GM12878 (cell line): Measurements from ENCODE around the gene CNTNAP5. TPM values are rescaled to one million over a fixed set of nuclear protein-coding genes. Genes with fewer than 3 reads are reported as not detected.

Experiments used
- ATAC-seq: fragments of 200-7000 bp; cut with Tn5 transposase; 3 replicates; pipeline ENCODE4 v1.9.1; 2020; ENCODE audit warnings: mild to moderate bottlenecking, moderate library complexity
- BruUV-seq: library from RNA; stranded (reverse); fragments of 400-500 nt; replicated peaks from 2 replicates; lab custom pipeline; 2021; lab: Mats Ljungman, UMichigan
- CTCF ChIA-PET: fragments of 300-600 bp; sonication (Branson Sonifier 250); formaldehyde crosslinking; extraction: SDS; loops from one replicate; lab custom pipeline; 2021; ENCODE audit warnings: inconsistent platforms; lab: Yijun Ruan, JAX
- POLR2A ChIA-PET: fragments of 350-600 bp; formaldehyde crosslinking; extraction: SDS; loops from one replicate; lab custom pipeline; 2021; ENCODE audit warnings: inconsistent platforms; lab: Charles Lee
- RAD21 ChIA-PET: fragments of 300-600 bp; sonication (Branson Sonifier 250); formaldehyde crosslinking; loops from one replicate; lab custom pipeline; 2023; ENCODE audit warnings: antibody characterized with exemption; ENCODE audit not compliant: unreplicated experiment; lab: Charles Lee
- SMC1A ChIA-PET: fragments of 300-600 bp; sonication (Branson Sonifier 250); formaldehyde crosslinking; loops from one replicate; lab custom pipeline; 2023; ENCODE audit not compliant: unreplicated experiment, uncharacterized antibody; lab: Charles Lee
- DNase-seq: peaks from one replicate; pipeline ENCODE4 v3.0.0-alpha.2; 2011; ENCODE audit warnings: low read depth, low spot score
- FAIRE-seq: peaks from 3 replicates; lab custom pipeline; 2011; peaks lifted over from hg19 to GRCh38; lab: Jason Lieb, UNC
- H2AFZ ChIP-seq: 2 replicates; pipeline ENCODE4 v1.6.0; 2011; ENCODE audit warnings: low read depth, low read length, control low read depth; ENCODE audit not compliant: control insufficient read depth
- H3K27ac ChIP-seq: 2 replicates; pipeline ENCODE4 v1.5.1; 2011; ENCODE audit warnings: control low read depth; ENCODE audit not compliant: control insufficient read depth, insufficient read depth
- H3K27me3 ChIP-seq, 2 experiments: replicated peaks in 1 of 2; 2 replicates each; pipeline versions ENCODE4 v1.6.0 to v1.6.1; 2011; ENCODE audit warnings: low read length in 1 of 2; ENCODE audit not compliant: control insufficient read depth in 2 of 2, insufficient read depth in 2 of 2
- H3K36me3 ChIP-seq, 2 experiments: 2 replicates each; pipeline ENCODE4 v1.5.1; 2011; ENCODE audit warnings: low read length in 1 of 2; ENCODE audit not compliant: control insufficient read depth in 2 of 2, insufficient read depth in 2 of 2
- H3K4me1 ChIP-seq: 2 replicates; pipeline ENCODE4 v1.6.1; 2011; ENCODE audit warnings: mild to moderate bottlenecking, low read length, moderate library complexity, mixed read lengths; ENCODE audit not compliant: control insufficient read depth, insufficient read depth
- H3K4me2 ChIP-seq: 2 replicates; pipeline ENCODE4 v1.6.0; 2011; ENCODE audit warnings: control low read depth; ENCODE audit not compliant: control insufficient read depth, insufficient read depth
- H3K4me3 ChIP-seq: fragments of 200-600 bp; sonication (generic); 2 replicates; pipeline ENCODE4 v1.5.1; 2016
- H3K79me2 ChIP-seq: 2 replicates; pipeline ENCODE4 v1.6.0; 2011; ENCODE audit warnings: low read length; ENCODE audit not compliant: control insufficient read depth, insufficient read depth
- H3K9ac ChIP-seq: 2 replicates; pipeline ENCODE4 v1.8.0; 2011; ENCODE audit warnings: low read length, control low read depth, mixed read lengths; ENCODE audit not compliant: control insufficient read depth, insufficient read depth
- H3K9me3 ChIP-seq: replicated peaks from 3 replicates; pipeline ENCODE4 v1.5.1; 2011; ENCODE audit warnings: mild to moderate bottlenecking, low read length; ENCODE audit not compliant: control insufficient read depth, insufficient read depth
- H4K20me1 ChIP-seq: 2 replicates; pipeline ENCODE4 v1.6.0; 2011; ENCODE audit not compliant: control insufficient read depth, insufficient read depth
- CEBPZ ChIP-seq: fragments of 150-350 bp; IDR thresholded peaks from 2 replicates; pipeline ENCODE4 v1.6.1; 2016; ENCODE audit warnings: low read depth, low read length
- GABPA ChIP-seq: IDR thresholded peaks from 2 replicates; pipeline ENCODE4 v1.6.1; 2014; ENCODE audit warnings: antibody characterized with exemption, low read depth, mild to moderate bottlenecking, inconsistent platforms
- NFYA ChIP-seq: IDR thresholded peaks from 2 replicates; pipeline ENCODE4 v1.6.1; 2011; ENCODE audit warnings: low read depth, mild to moderate bottlenecking, low read length, improper control_type of control experiment, borderline replicate concordance
- STAT3 ChIP-seq: IDR thresholded peaks from 2 replicates; pipeline ENCODE4 v1.6.1; 2011; ENCODE audit warnings: low read depth, low read length, improper control_type of control experiment
- SUZ12 ChIP-seq: fragments of 200-600 bp; sonication (generic); IDR thresholded peaks from one replicate; pipeline ENCODE4 v1.6.1; 2018; ENCODE audit warnings: antibody characterized with exemption, mild to moderate bottlenecking; ENCODE audit not compliant: unreplicated experiment
- WGBS: methylation state at CpG from one replicate; pipeline ENCODE4 v1.1.6; 2016; ENCODE audit warnings: low lambda C conversion rate; ENCODE audit not compliant: insufficient replicate concordance, insufficient coverage; ENCODE audit errors: missing lambda C conversion rate; 5-methylcytosine and 5-hydroxymethylcytosine counted together
- in situ Hi-C: fragments of 300-500 bp; cut with MboI; formaldehyde crosslinking; loops from 9 replicates; pipeline ENCODE4 v1.14.3; 2018; ENCODE audit warnings: mixed read lengths
- intact Hi-C: fragments of 100-400 bp; cut with micrococcal nuclease; formaldehyde crosslinking; loops from one replicate; pipeline ENCODE4 v1.14.2; 2022; ENCODE audit not compliant: unreplicated experiment
- polyA plus RNA-seq, 11 experiments: library from polyadenylated mRNA; depleted of rRNA in 4 of 11; unstranded in 6 of 11; stranded (reverse) in 5 of 11; fragments of >200 nt; fragmentation: Nextera tagmentation in 4 of 11; fragmentation: Illumina TruSeq in 1 of 11; extraction: Ambion mirVana in 4 of 11; extraction: Trizol in 1 of 11; gene quantifications; 1 replicate in 1 of 11; 2 replicates in 10 of 11; pipeline versions ENCODE4 v1.2.1 to v1.2.3, GENCODE V29; 2011 to 2016; ENCODE audit warnings: inconsistent platforms in 2 of 11, missing spikeins in 2 of 11, low read depth in 1 of 11
- total RNA-seq, 4 experiments: library from RNA; depleted of rRNA in 3 of 4; stranded (reverse); fragments of >200 nt in 3 of 4; fragmentation: Illumina TruSeq in 1 of 4; extraction: Trizol in 1 of 4; gene quantifications; 2 replicates each; pipeline versions ENCODE4 v1.2.1 to v1.2.3, GENCODE V29; 2013 to 2021
- TF ChIP-seq, protein P1 (sequence below): fragments of 450-650 bp; formaldehyde crosslinking; IDR thresholded peaks from 2 replicates; pipeline ENCODE4 v1.5.0; 2022; ENCODE audit warnings: mild to moderate bottlenecking, missing genetic modification characterization

Gene CNTNAP5
- total and polyA plus RNA-seq, 10 of the 15 experiments (the other 5 are each of a cell fraction or from before 2014, with no cell fraction given) = not detected

- H3K4me1 ChIP-seq = no peaks in the 10 kb centered on the region
- no peaks in the 10 kb centered on the region for H4K20me1 ChIP-seq
- no peak overlapping the region for H3K27ac ChIP-seq
- RAD21 ChIA-PET = no interaction called here
- TF ChIP-seq STAT3 (no peak), NFYA (no peak), SUZ12 (no peak), CEBPZ (no peak), GABPA (no peak)
- TF ChIP-seq, protein P1, sequence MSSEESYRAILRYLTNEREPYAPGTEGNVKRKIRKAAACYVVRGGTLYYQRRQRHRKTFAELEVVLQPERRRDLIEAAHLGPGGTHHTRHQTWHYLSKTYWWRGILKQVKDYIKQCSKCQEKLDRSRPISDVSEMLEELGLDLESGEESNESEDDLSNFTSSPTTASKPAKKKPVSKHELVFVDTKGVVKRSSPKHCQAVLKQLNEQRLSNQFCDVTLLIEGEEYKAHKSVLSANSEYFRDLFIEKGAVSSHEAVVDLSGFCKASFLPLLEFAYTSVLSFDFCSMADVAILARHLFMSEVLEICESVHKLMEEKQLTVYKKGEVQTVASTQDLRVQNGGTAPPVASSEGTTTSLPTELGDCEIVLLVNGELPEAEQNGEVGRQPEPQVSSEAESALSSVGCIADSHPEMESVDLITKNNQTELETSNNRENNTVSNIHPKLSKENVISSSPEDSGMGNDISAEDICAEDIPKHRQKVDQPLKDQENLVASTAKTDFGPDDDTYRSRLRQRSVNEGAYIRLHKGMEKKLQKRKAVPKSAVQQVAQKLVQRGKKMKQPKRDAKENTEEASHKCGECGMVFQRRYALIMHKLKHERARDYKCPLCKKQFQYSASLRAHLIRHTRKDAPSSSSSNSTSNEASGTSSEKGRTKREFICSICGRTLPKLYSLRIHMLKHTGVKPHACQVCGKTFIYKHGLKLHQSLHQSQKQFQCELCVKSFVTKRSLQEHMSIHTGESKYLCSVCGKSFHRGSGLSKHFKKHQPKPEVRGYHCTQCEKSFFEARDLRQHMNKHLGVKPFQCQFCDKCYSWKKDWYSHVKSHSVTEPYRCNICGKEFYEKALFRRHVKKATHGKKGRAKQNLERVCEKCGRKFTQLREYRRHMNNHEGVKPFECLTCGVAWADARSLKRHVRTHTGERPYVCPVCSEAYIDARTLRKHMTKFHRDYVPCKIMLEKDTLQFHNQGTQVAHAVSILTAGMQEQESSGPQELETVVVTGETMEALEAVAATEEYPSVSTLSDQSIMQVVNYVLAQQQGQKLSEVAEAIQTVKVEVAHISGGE = no peak
- TF ChIP-seq, all 136 proteins: peak for 0
- Histone ChIP-seq H3K27me3 (no peaks in the 10 kb centered on the region), H3K4me3 (no peak overlapping the region), H3K36me3 (no peaks in the 10 kb centered on the region), H3K9me3 (no peaks in the 10 kb centered on the region), H3K9ac (no peak overlapping the region), H3K79me2 (no peaks in the 10 kb centered on the region), H2AFZ (no peak overlapping the region), H3K4me2 (no peak overlapping the region)
- POLR2A ChIA-PET = no interaction called here
- FAIRE-seq (no peak), DNase-seq (no peak), ATAC-seq (no peak)
- WGBS = 17% methylated on average over 5 of the region's 5 CpGs
- SMC1A ChIA-PET = no interaction called here
- in situ Hi-C loops (no loop called here), intact Hi-C loops (no loop called here)
- CTCF ChIA-PET = no interaction called here
- no TSS peak for BruUV-seq
These were observed 601.9 kb downstream of the CNTNAP5 start for GRCh38 chr2:124626993-124627392.
